Fibroblast of lung (primary cell): ENCODE measurements around the gene NUMA1. TPM values are rescaled to one million over a fixed set of nuclear protein-coding genes. Genes with fewer than 3 reads are reported as not detected.

Experiments
- DNase-seq, 2 donors: peaks; one replicate each; pipeline versions ENCODE4 v3.0.0 to v3.0.0-alpha.2; 2010; ENCODE audit warnings: low read depth in 2 of 2
- H2AFZ ChIP-seq: 2 replicates; pipeline ENCODE4 v1.5.1; 2012; ENCODE audit warnings: low read length, control low read depth, inconsistent platforms
- H3K27ac ChIP-seq: 2 replicates; pipeline ENCODE4 v1.5.1; 2011; ENCODE audit warnings: low read length, control low read depth; ENCODE audit not compliant: insufficient read depth
- H3K27me3 ChIP-seq: 2 replicates; pipeline ENCODE4 v1.5.1; 2011; ENCODE audit warnings: mild to moderate bottlenecking, low read length; ENCODE audit not compliant: control insufficient read depth, insufficient read depth
- H3K36me3 ChIP-seq: 2 replicates; pipeline ENCODE4 v1.5.1; 2011; ENCODE audit warnings: low read length; ENCODE audit not compliant: control insufficient read depth, insufficient read depth
- H3K4me1 ChIP-seq: 2 replicates; pipeline ENCODE4 v1.5.1; 2011; ENCODE audit warnings: low read length; ENCODE audit not compliant: control insufficient read depth, insufficient read depth; ENCODE audit errors: extremely low read depth
- H3K4me2 ChIP-seq: 2 replicates; pipeline ENCODE4 v1.5.1; 2011; ENCODE audit warnings: low read length, control low read depth; ENCODE audit not compliant: insufficient read depth; ENCODE audit errors: extremely low read depth
- H3K4me3 ChIP-seq, 4 experiments: fragments of 200-600 bp in 1 of 4; sonication (generic) in 1 of 4; replicated peaks in 1 of 4; 2 replicates each; pipeline ENCODE4 v1.5.1; 2011 to 2016; ENCODE audit warnings: low read length in 4 of 4, low read depth in 3 of 4, mild to moderate bottlenecking in 3 of 4, control low read depth in 2 of 4, inconsistent platforms in 1 of 4, mixed read lengths in 1 of 4; ENCODE audit not compliant: insufficient read depth in 1 of 4; ENCODE audit errors: control extremely low read depth in 1 of 4
- H3K79me2 ChIP-seq: 2 replicates; pipeline ENCODE4 v1.5.1; 2012; ENCODE audit warnings: mild to moderate bottlenecking, low read length, inconsistent platforms; ENCODE audit not compliant: control insufficient read depth, insufficient read depth
- H3K9ac ChIP-seq: 2 replicates; pipeline ENCODE4 v1.5.1; 2011; ENCODE audit warnings: mild to moderate bottlenecking, low read length, control low read depth; ENCODE audit not compliant: insufficient read depth
- H3K9me3 ChIP-seq: 2 replicates; pipeline ENCODE4 v1.5.1; 2012; ENCODE audit warnings: low read depth, low read length; ENCODE audit not compliant: control insufficient read depth, insufficient read depth
- H4K20me1 ChIP-seq: 2 replicates; pipeline ENCODE4 v1.5.1; 2011; ENCODE audit warnings: low read length; ENCODE audit not compliant: control insufficient read depth, insufficient read depth; ENCODE audit errors: extremely low read depth
- EZH2 ChIP-seq: IDR thresholded peaks from 2 replicates; pipeline ENCODE4 v1.5.1; 2012; ENCODE audit warnings: low read length, control low read depth, mild to moderate bottlenecking; ENCODE audit errors: missing control alignments
- polyA plus RNA-seq, 2 donors: library from polyadenylated mRNA; depleted of rRNA in 1 of 2; stranded (reverse) in 1 of 2; unstranded in 1 of 2; fragments of >200 nt; gene quantifications; 2 replicates each; pipeline ENCODE4 v1.2.1, GENCODE V29; 2011 to 2012; ENCODE audit warnings: missing spikeins in 1 of 2
- total RNA-seq: library from RNA; depleted of rRNA; stranded (reverse); fragments of >200 nt; gene quantifications from 2 replicates; pipeline ENCODE4 v1.2.1, GENCODE V29; 2014
- TF ChIP-seq, protein P1 (sequence below), 2 donors: IDR thresholded peaks in 1 of 2; conservative IDR thresholded peaks in 1 of 2; 1 replicate in 1 of 2; 2 replicates in 1 of 2; pipeline ENCODE4 v1.5.1; 2011 to 2012; ENCODE audit warnings: low read length in 2 of 2, control low read depth in 1 of 2, inconsistent platforms in 1 of 2, low read depth in 1 of 2, mild to moderate bottlenecking in 1 of 2

NUMA1 gene
- total and polyA plus RNA-seq, 2 donors (not counting 1 experiment from before 2014, with no cell fraction given): 59.0 to 247 TPM

DNA sequence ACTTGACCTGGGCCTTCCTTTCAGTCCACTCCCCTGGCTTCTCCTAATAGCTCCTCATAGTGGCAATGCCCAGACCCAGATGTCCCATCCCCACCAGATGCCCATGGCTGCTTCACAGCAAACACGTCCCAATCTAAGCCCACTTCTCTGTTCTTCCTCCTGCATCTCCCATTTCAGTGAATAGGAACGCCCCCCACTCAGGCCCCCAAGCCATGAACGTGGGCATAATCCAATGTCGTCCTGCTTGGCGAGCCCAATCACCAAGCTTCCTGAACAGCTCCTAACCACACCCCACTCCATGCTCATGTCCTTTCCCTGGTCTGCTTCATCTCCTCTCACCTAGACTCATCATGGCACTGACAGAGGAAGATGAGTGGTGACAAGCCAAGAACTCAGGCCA, 72.8 kb downstream of the NUMA1 start:
- Histone ChIP-seq H2AFZ (no peak overlapping the region), H3K4me2 (no peak overlapping the region), H3K4me3 (no peak overlapping the region), H3K27ac (no peak overlapping the region), H3K4me1 (peaks cover 5% of the 10 kb centered on the region), H3K27me3 (no peaks in the 10 kb centered on the region), H3K36me3 (peaks cover 68% of the 10 kb centered on the region), H3K9me3 (no peaks in the 10 kb centered on the region), H3K79me2 (peaks cover 17% of the 10 kb centered on the region), H3K9ac (no peak overlapping the region), H4K20me1 (no peaks in the 10 kb centered on the region)
- TF ChIP-seq, protein P1, sequence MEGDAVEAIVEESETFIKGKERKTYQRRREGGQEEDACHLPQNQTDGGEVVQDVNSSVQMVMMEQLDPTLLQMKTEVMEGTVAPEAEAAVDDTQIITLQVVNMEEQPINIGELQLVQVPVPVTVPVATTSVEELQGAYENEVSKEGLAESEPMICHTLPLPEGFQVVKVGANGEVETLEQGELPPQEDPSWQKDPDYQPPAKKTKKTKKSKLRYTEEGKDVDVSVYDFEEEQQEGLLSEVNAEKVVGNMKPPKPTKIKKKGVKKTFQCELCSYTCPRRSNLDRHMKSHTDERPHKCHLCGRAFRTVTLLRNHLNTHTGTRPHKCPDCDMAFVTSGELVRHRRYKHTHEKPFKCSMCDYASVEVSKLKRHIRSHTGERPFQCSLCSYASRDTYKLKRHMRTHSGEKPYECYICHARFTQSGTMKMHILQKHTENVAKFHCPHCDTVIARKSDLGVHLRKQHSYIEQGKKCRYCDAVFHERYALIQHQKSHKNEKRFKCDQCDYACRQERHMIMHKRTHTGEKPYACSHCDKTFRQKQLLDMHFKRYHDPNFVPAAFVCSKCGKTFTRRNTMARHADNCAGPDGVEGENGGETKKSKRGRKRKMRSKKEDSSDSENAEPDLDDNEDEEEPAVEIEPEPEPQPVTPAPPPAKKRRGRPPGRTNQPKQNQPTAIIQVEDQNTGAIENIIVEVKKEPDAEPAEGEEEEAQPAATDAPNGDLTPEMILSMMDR (conservative IDR thresholded peaks at IDR 0.05 in 1 of 2, IDR thresholded peaks at IDR 0.05 in 1 of 2; ENCODE audit: low read depth in 1 of 2, low read length in 2 of 2): no peak
- TF ChIP-seq EZH2: no peak
- no peak for DNase-seq

DNA sequence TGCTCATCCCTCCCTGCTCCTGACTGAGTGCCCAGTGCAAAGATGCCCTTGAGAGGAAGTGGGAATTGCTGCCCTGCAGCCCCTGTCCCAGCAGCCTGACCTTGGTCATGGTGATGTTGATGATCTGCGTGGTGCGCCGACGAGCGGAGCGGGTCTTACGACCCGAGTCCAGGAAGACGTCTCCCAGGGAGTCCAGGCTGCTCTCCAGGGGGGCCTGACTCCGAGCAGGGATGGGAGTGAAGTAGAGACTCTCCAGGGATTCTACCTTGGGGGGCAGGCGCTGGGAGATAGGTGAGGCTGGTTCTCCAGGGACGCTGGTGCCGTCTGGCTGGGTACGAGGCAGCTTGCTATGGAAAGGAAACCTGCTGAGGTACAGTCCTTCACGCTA, 73.3 kb downstream of the NUMA1 start:
- TF ChIP-seq, protein P1 (conservative IDR thresholded peaks at IDR 0.05 in 1 of 2, IDR thresholded peaks at IDR 0.05 in 1 of 2; ENCODE audit: low read depth in 1 of 2, low read length in 2 of 2): no peak
- no peak for TF ChIP-seq EZH2
- Histone ChIP-seq H3K4me2 (no peak overlapping the region), H3K9ac (no peak overlapping the region), H3K79me2 (peaks cover 12% of the 10 kb centered on the region), H3K4me1 (peaks cover under 1% of the 10 kb centered on the region), H3K27ac (no peak overlapping the region), H3K4me3 (no peak overlapping the region), H2AFZ (no peak overlapping the region), H3K27me3 (no peaks in the 10 kb centered on the region), H3K9me3 (no peaks in the 10 kb centered on the region), H4K20me1 (no peaks in the 10 kb centered on the region), H3K36me3 (peaks cover 64% of the 10 kb centered on the region)
- DNase-seq: no peak

DNA sequence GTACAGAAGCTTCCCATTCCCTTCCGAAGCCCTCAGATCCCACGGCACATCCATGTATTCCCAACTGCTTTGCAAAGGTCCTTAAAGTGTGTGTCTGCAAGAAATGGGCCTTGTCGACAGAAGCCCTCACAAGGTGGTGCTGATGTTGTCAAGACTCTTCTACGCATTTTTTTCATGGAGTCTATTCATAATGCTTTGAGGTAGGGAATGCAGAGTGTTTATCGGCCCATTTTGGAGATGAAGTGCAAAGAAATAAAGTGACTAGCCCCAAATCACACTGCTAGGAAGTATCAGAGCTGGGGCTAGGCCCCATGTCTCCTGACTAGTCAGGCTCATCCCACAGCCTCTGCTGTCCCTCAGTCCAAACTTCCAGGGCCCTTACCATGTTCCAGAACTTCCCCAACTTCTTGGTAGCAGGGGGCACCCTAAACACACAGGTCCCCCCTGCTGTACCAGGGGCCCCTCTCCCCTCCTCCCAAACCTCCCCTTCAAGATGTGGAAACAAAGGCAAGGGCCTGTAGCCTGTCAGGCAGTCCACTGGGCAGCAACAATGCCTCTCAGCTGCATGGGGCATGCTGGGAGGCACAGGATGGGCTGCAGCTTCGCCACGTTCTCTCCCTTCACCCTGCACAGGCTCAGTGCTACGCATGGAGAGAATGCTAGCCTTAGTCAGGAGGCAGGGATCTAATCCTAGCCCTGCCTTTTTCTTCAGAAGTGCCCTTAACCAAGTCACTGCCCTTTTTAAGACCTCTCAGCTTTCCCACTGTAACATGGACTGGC, 73.8 kb downstream of the NUMA1 start:
- TF ChIP-seq, protein P1 (conservative IDR thresholded peaks at IDR 0.05 in 1 of 2, IDR thresholded peaks at IDR 0.05 in 1 of 2; ENCODE audit: low read depth in 1 of 2, low read length in 2 of 2): no peak
- H3K9me3 ChIP-seq: no peaks in the 10 kb centered on the region
- H3K9ac ChIP-seq: no peak overlapping the region
- peaks cover 64% of the 10 kb centered on the region for H3K36me3 ChIP-seq
- no peak overlapping the region for H2AFZ ChIP-seq
- H3K4me3 ChIP-seq: no peak overlapping the region
- DNase-seq: no peak
- no peaks in the 10 kb centered on the region for H3K27me3 ChIP-seq
- no peaks in the 10 kb centered on the region for H4K20me1 ChIP-seq
- peaks cover 7% of the 10 kb centered on the region for H3K79me2 ChIP-seq
- no peak overlapping the region for H3K27ac ChIP-seq
- no peaks in the 10 kb centered on the region for H3K4me1 ChIP-seq
- H3K4me2 ChIP-seq: no peak overlapping the region
